Islet precursor cell (in vitro differentiated cells): ENCODE results near the gene ZDHHC22.
A peak's percentile ranks its signal among the peaks of the same experiment; 100 is the strongest.

Experiments used
- DNase-seq: peaks from one replicate; pipeline ENCODE4 v3.0.0-alpha.2; 2018

Gene ZDHHC22

DNA sequence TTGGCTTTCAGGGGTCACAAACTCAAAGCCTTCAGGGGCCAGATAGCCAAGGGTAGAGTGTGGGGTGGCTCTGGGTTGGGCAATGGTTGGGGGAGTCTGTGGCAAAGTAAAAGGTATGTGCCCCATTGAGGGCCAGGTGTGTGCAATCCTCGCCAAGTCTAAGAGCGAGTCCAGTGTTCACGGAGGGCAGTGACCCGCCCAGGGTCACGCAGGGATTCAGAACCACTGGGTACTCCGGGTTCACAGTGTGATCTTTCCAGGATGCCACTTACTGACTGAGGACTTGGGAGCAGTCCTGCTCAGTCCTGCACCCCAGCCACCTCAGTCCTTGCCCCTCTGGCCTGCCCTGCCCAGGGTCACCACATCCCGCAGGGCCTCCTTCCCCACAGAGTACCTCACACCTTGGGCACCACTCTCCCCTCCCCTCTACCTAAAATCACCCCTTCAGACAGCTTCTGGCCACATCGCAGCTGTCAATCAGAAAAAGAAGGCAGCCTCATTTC, 15.7 kb downstream of the ZDHHC22 start:
- no peak for DNase-seq

GRCh38 chr14:77125281-77125801, 16.2 kb downstream of the ZDHHC22 start:
- DNase-seq, result no peak

GRCh38 chr14:77124345-77125280, 17.0 kb downstream of the ZDHHC22 start:
- DNase-seq, result peak; percentile 72

- peak; percentile 91 for DNase-seq
Observed at GRCh38 chr14:77123381-77124325, 17.9 kb downstream of the ZDHHC22 start.

DNA sequence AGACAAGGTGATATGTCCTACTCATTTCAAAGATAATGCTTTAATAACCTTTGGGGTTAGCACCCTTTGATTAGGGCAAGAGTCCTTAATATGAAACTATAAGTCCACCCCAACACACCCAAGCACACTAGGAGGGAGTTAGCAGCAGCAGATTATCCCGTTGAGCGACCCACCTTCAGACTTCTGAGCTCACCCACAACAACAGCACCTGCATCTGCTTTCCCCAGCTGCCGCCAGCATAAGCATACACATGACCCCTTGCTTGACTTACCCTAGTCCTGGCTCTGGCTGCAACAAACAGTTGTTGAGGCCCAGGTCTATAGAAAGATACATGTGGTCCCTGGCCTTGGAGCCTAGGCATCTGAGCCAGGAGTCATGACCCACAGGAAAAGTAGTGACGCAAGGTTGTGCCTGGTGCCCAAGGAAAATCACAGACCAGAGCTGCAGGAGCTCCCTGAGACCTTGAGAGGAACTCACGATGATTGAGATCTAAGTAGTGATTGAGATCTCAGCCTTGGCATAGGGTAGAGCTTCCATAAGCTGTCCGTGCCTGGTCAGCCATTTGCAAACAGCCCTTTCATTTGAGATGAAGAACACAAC, 19.0 kb downstream of the ZDHHC22 start:
- no peak for DNase-seq

DNA sequence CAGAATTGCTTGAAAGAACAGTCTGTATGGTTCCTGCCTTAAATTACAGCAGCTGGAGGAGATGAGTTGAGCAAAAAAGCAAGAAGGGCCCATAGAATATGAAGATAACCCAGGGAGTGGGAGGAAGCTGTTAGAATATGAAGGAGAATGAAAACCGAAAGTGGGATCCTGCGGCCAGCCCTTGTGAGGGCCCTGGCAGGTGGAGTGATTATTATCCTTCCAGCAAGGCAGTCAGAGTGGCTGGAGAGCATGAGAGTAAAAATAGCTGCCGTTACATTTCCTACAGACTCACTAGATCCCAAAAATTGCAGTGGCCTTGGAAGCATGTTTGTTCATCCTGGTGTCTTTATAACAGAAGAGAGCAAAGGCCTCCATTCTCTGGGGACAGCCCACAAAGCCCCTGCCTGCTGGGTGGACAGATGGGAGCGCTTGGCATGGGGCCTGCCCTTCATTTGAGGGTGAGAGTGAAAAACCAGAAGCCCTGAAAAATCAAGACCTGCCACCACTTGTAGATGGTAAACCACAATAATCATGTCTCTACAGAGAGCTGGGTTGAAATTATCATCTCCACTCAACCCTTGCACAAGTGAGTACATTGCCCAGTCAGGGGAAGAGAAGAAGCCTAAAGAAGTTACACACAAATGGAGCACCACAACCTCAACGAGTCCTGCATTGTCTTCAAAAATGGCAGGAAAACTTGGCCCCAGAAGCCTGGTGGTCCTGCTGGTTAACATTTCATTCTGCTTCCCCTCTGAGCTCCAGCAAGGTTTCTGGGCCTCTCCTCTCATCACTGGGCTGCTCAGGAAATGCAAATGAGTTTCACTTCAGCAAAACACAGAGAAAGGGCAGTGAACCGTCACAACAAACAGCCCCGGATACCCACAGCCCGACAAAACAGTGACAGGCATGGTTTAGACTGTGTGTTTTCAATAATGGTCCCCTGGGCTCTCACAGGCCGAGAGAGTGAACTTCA, 20.5 kb downstream of the ZDHHC22 start:
- DNase-seq, result no peak

DNA sequence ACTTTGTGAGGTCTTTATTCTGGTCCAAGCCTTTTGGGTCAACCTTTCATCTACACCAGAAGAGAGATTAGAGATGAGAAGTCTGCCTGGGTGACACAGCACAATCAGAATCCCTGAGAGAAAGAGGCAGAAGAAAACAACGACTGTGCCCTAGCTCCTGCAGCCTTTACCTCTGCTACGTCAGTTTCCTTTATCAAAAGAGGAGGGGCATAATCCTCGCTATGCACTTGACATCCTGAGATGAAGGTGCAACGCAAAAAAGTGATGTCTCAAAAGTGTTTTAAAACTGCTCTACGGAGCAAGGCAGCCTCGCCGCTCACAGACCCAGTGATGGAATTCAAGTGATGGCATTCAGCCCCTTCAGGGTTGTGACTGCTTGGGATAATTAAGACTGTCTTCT, 21.7 kb downstream of the ZDHHC22 start:
- DNase-seq, result no peak

- DNase-seq, result peak; percentile 16
Observed at GRCh38 chr14:77116172-77116817, 25.3 kb downstream of the ZDHHC22 start.

DNA sequence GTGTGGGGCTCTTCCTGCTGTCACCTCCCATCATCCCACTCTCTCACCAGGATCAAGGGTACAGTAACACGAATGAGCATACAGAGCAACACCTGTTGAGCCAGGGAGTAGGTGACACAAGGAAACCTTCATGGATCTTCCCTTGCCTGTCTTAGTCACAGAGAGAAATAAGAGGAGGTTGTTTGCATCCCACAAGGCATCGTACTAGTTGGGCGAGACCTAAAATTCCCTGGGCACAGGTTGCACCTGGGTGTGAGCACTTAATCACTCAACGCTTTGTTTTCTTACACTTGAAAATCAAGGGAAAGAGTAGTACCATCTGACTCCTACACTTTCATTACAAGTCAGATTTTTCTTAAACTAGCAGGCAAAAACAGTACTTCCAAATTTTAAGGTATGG, 27.0 kb downstream of the ZDHHC22 start:
- no peak for DNase-seq

DNA sequence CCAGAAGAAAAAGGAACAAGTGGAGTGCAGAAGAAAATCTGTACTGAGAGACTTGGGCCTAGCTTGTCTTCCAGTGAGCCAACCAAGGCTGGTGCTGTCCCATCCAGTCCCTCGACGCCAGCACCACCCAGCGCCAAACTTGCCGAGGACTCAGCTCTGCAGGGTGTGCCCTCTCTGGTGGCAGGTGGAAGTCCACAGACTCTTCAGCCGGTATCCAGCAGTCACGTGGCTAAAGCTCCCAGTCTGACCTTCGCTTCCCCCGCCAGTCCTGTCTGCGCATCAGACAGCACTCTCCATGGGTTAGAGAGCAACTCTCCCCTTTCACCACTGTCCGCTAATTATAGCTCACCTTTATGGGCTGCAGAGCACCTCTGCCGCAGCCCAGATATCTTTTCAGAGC, 27.9 kb downstream of the ZDHHC22 start:
- no peak for DNase-seq

GRCh38 chr14:77111021-77111420, 30.6 kb downstream of the ZDHHC22 start:
- DNase-seq, result peak; percentile 95

DNA sequence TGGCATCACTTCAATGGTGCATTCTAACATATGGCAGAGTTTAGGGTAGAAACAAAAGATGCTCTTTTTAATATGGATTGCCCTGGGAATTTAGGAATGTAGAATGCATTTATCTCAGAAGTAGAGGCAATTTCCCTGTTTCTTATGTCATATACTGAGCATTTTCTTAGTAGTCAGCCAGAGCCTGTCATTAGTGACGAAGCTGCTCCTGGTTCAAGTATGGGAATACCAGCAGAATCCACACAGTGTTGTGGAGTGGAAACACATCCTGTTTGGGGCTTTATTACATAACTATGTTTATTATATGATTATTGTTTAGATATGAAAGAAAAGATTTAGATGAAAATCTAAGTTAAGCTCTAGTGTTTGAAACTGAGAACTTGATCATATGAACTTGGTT, 31.3 kb downstream of the ZDHHC22 start:
- DNase-seq, result no peak

GRCh38 chr14:77109656-77110055, 31.9 kb downstream of the ZDHHC22 start:
- DNase-seq, result no peak

- no peak for DNase-seq
Observed at GRCh38 chr14:77108753-77109152, 32.8 kb downstream of the ZDHHC22 start.

DNA sequence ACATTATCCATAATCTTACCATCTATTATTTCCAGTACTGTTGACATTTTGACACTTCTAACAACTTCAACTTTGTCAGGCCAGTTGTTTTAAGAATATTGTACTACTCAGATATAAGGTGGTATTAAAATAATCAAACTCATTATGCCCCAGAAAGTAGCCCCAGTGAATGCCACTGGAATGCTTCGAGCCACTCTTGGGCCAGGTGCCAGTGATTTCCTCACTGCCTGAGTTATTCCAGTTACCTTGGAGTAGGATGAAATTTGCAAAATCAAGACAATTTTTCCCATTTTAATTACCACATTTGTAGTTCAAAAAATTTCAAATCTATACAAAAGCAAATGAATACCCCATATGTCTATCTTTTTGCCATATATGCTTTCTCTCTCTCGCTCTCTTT, 34.4 kb downstream of the ZDHHC22 start:
- no peak for DNase-seq

DNA sequence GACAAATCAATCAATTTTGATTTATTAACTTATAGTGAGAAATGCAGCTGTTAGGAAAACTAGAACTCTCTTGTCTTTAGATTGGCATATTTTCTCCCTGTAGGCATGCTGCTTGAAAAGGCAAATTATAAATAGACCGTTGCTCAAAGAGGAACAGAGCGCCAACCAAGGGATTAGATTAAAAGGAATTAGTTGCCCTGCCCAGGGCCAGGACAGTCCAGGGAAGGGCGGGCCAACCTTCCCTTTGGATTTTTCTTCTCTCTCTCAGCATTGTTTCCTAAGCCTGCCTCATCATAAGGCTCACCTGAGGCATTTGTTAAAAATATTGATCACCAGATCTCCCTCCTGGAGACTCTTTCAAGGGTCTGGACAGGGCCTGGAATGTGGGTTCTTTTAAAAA, 34.9 kb downstream of the ZDHHC22 start:
- DNase-seq, result no peak

- DNase-seq, result no peak
Observed at GRCh38 chr14:77105145-77105939, 36.2 kb downstream of the ZDHHC22 start.

DNA sequence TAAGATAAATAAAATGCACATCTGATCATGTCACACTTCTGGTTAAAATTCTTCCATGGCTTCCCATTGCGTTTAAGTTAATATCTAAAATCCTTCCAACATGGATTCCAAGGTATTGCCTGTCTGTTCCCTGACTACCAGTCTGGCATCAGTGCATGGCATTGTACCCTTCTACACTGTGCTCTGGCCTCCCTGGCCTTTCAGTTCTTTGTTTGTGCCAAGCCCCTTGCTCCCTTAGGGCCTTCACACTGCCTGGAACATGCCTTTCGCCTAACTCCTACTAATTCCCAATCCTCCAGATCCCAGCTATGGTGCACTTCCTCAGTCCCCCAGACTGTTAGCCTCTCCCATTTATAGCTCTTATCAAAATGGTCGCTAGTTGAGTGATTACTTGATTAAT, 37.2 kb downstream of the ZDHHC22 start:
- no peak for DNase-seq

DNA sequence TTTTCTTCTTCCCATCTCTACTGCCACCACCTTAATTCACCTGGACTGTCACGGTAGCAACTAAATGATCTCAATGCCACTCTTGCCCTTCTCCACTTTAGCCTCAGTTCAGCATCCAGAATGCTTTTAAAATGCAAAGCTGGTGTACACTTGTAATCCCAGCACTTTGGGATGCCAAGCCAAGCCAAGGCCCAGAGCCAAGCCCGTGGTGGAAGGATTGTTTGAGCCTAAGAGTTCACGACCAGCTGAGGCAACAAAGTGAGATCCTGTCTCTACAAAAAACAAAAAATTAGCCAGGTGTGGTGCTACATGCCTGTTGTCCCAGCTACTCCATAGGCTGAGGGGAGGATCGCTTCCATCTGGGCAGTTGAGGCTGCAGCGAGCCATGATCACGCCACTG, 37.6 kb downstream of the ZDHHC22 start:
- no peak for DNase-seq

GRCh38 chr14:77103475-77103874, 38.1 kb downstream of the ZDHHC22 start:
- DNase-seq, result no peak
